Fibroblast of villous mesenchyme (primary cell): Measurements from ENCODE around the gene C20orf141. TPM values are rescaled to one million over a fixed set of nuclear protein-coding genes. Genes with fewer than 3 reads are reported as not detected.

Experiments
- DNase-seq: peaks from one replicate; pipeline ENCODE4 v3.0.0-alpha.2; 2010; ENCODE audit warnings: low read depth
- H3K4me3 ChIP-seq: 2 replicates; pipeline ENCODE4 v1.5.1; 2011; ENCODE audit warnings: low read depth, mild to moderate bottlenecking, low read length
- CTCF ChIP-seq: IDR thresholded peaks from 2 replicates; pipeline ENCODE4 v1.5.1; 2012; ENCODE audit warnings: low read depth, mild to moderate bottlenecking, low read length; ENCODE audit not compliant: insufficient read depth
- total RNA-seq: library from RNA; depleted of rRNA; stranded (reverse); fragments of >200 nt; gene quantifications from 2 replicates; pipeline ENCODE4 v1.2.3, GENCODE V29; 2012

The C20orf141 gene
- total RNA-seq, 1 donor, result not detected

GRCh38 chr20:2839732-2840137, 24.9 kb downstream of the C20orf141 start:
- TF ChIP-seq CTCF, result no peak
- DNase-seq, result no peak

GRCh38 chr20:2840138-2840966, 25.6 kb downstream of the C20orf141 start, which contains the start of the genes PCED1A and VPS16:
TSS of gene PCED1A (minus strand) at chr20:2840655. CDS start at chr20:2839912, 743 bp downstream.
TSS of gene VPS16 (plus strand) at chr20:2840745. CDS start at chr20:2840775, 30 bp downstream.
- peak; percentile 83 for DNase-seq
- peak within 1 kb of the TSS; percentile 92 for H3K4me3 ChIP-seq
- no peak for TF ChIP-seq CTCF

More at GRCh38 chr20:2839732-2840137, 24.9 kb downstream of the C20orf141 start:
- H3K4me3 ChIP-seq, result peak overlapping the region; percentile 92

GRCh38 chr20:2840967-2841531, 26.3 kb downstream of the C20orf141 start:
- DNase-seq, result peak; percentile 87
- no peak for TF ChIP-seq CTCF
- H3K4me3 ChIP-seq, result peak overlapping the region; percentile 92

- H3K4me3 ChIP-seq, result no peak overlapping the region
- no peak for TF ChIP-seq CTCF
- no peak for DNase-seq
These were observed 30.8 kb downstream of the C20orf141 start for GRCh38 chr20:2845607-2846006.

GRCh38 chr20:2846698-2847097, 31.9 kb downstream of the C20orf141 start:
- TF ChIP-seq CTCF, result no peak
- no peak for DNase-seq
- H3K4me3 ChIP-seq, result no peak overlapping the region

GRCh38 chr20:2847802-2848201, 33.0 kb downstream of the C20orf141 start:
- TF ChIP-seq CTCF, result no peak
- no peak for DNase-seq
- no peak overlapping the region for H3K4me3 ChIP-seq
